ENCODE measurements around the gene PRSS38.

DNA sequence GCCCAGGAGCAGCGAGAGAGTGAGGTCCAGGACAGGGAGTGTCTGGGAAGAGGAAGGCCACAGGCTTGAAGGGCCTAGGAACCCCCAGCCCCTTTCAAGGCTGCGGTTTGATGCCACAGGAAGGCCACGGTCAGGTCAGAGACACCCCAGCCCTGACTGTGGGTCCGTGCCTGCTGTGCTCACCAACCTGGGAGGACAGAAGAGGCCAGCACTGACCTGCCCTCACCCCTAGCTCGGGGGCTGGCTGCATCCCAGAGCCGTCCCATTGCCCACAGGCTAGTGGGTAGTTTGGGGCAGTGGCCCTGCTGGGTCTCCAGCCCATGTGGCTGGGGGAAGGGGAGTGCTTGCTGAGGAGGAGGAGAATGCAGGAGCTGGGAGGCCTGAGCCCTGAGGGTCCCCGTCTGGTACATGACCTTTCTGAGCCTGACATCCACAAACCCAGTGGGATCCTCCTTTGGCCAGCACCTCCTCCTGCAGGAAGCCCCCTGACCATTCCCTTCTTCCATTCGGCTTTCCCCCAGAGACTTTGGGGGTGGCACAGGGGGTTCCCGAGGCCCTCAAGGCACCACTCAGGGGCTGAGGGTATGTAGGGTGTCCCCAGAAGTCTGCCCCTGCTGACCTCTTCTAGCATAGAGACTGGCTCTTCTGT is 77.9 kb downstream of the PRSS38 start:
- TF ChIP-seq, protein P1, sequence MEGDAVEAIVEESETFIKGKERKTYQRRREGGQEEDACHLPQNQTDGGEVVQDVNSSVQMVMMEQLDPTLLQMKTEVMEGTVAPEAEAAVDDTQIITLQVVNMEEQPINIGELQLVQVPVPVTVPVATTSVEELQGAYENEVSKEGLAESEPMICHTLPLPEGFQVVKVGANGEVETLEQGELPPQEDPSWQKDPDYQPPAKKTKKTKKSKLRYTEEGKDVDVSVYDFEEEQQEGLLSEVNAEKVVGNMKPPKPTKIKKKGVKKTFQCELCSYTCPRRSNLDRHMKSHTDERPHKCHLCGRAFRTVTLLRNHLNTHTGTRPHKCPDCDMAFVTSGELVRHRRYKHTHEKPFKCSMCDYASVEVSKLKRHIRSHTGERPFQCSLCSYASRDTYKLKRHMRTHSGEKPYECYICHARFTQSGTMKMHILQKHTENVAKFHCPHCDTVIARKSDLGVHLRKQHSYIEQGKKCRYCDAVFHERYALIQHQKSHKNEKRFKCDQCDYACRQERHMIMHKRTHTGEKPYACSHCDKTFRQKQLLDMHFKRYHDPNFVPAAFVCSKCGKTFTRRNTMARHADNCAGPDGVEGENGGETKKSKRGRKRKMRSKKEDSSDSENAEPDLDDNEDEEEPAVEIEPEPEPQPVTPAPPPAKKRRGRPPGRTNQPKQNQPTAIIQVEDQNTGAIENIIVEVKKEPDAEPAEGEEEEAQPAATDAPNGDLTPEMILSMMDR (IDR thresholded peaks at IDR 0.05), result no peak
- TF ChIP-seq POLR2AphosphoS5 (IDR thresholded peaks at IDR 0.05) (no peak), EP300 (IDR thresholded peaks at IDR 0.05) (no peak), POLR2A (IDR thresholded peaks at IDR 0.05) (no peak)
